HG03558 (cell line): ENCODE measurements around the gene CCSER1.

Experiments used
- ATAC-seq: cut with Tn5 transposase; IDR thresholded peaks from one replicate; pipeline ENCODE4 v1.9.1; 2021; ENCODE audit warnings: moderate number of reproducible peaks; ENCODE audit not compliant: unreplicated experiment; ENCODE audit errors: extremely low read depth

The CCSER1 gene

GRCh38 chr4:90515191-90515590 is 388.0 kb downstream of the CCSER1 start:
- ATAC-seq, result no peak

- ATAC-seq, result no peak
These were observed 401.4 kb downstream of the CCSER1 start for GRCh38 chr4:90528551-90528950.

GRCh38 chr4:90536408-90536807 is 409.2 kb downstream of the CCSER1 start:
- no peak for ATAC-seq

GRCh38 chr4:90537491-90537890 is 410.3 kb downstream of the CCSER1 start:
- no peak for ATAC-seq

- no peak for ATAC-seq
These were observed 413.3 kb downstream of the CCSER1 start for GRCh38 chr4:90540536-90540935.

- ATAC-seq, result no peak
These were observed 415.0 kb downstream of the CCSER1 start for GRCh38 chr4:90542216-90542615.

- ATAC-seq, result no peak
These were observed 416.4 kb downstream of the CCSER1 start for GRCh38 chr4:90543419-90544170.

GRCh38 chr4:90544532-90545045 is 417.4 kb downstream of the CCSER1 start:
- ATAC-seq, result no peak

- ATAC-seq, result no peak
These were observed 418.2 kb downstream of the CCSER1 start for GRCh38 chr4:90545380-90545779.

- no peak for ATAC-seq
These were observed 418.9 kb downstream of the CCSER1 start for GRCh38 chr4:90546114-90546513.

GRCh38 chr4:90570615-90571014 is 443.4 kb downstream of the CCSER1 start:
- ATAC-seq, result no peak

- ATAC-seq, result no peak
These were observed 445.8 kb downstream of the CCSER1 start for GRCh38 chr4:90572996-90573395.

- ATAC-seq, result no peak
These were observed 448.2 kb downstream of the CCSER1 start for GRCh38 chr4:90575371-90575770.

- no peak for ATAC-seq
These were observed 453.1 kb downstream of the CCSER1 start for GRCh38 chr4:90580326-90580725.

GRCh38 chr4:90582087-90582486 is 454.9 kb downstream of the CCSER1 start:
- ATAC-seq, result no peak

- ATAC-seq, result no peak
These were observed 456.9 kb downstream of the CCSER1 start for GRCh38 chr4:90584051-90584450.

GRCh38 chr4:90585961-90586360 is 458.8 kb downstream of the CCSER1 start:
- no peak for ATAC-seq

- no peak for ATAC-seq
These were observed 459.6 kb downstream of the CCSER1 start for GRCh38 chr4:90586799-90587198.

- ATAC-seq, result no peak
These were observed 470.7 kb downstream of the CCSER1 start for GRCh38 chr4:90597927-90598326.

GRCh38 chr4:90598741-90599140 is 471.5 kb downstream of the CCSER1 start:
- ATAC-seq, result no peak

GRCh38 chr4:90602726-90603125 is 475.5 kb downstream of the CCSER1 start:
- no peak for ATAC-seq

GRCh38 chr4:90603540-90603939 is 476.3 kb downstream of the CCSER1 start:
- no peak for ATAC-seq
